ENCODE results near the gene RAB9A.
A peak's percentile ranks its signal among the peaks of the same experiment; 100 is the strongest.
"Not testable (repeated sequence)": the region's sequence is repeated elsewhere in the genome, so short reads cannot be mapped to it uniquely, and the experiment has no call there.

Gene RAB9A, protein sequence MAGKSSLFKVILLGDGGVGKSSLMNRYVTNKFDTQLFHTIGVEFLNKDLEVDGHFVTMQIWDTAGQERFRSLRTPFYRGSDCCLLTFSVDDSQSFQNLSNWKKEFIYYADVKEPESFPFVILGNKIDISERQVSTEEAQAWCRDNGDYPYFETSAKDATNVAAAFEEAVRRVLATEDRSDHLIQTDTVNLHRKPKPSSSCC

DNA sequence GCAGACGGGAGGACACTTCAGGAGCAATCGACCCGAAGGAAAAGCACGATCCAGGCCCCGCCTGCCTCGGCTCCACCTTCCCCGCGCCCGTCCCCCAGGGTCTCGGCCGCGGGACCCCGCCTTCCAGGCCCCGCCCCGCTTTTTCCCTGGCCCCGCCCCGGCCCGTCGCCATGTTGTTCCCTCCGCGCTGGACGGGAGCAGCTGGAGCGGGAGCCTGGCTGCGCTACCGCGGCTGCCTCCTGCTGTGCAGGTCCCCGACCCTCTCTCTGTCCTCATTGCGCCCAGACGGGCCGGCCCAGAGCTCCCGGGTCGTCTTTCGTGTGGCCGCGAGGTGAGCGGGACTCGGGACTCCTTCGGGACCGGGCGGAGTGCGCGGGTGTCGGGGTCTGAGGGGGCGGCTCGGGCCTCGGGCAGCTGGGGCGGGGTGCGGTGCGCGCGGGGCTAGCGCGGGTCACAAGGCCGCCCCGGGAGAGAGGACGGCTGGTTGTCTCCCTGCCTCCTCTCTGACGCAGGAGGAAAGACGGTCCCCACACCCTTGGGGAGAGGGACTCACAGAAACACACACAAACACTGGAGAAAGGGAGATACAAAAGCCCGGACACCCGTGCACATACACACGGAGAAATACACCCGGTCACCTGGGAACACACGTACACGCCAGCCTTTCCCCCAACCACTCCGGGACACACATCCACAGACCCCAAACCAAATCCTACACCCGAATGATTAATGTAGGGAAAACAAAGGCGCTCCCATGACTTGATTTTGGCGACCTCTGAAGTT is at the start of gene RAB9A:
RAB9A (plus strand) TSS at position 171 of the 783 bp plus-strand sequence. CDS start 19,619 bp downstream, outside the sequence.
- DNase-seq = peak; percentile 46 to 76 (median 62)

DNA sequence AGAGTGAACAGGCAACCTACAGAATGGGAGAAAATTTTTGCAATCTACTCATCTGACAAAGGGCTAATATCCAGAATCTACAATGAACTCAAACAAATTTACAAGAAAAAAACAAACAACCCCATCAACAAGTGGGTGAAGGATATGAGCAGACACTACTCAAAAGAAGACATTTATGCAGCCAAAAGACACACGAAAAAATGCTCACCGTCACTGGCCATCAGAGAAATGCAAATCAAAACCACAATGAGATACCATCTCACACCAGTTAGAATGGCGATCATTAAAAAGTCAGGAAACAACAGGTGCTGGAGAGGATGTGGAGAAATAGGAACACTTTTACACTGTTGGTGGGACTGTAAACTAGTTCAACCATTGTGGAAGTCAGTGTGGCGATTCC is 47.2 kb upstream of the RAB9A start:
- not testable (repeated sequence) for DNase-seq

DNA sequence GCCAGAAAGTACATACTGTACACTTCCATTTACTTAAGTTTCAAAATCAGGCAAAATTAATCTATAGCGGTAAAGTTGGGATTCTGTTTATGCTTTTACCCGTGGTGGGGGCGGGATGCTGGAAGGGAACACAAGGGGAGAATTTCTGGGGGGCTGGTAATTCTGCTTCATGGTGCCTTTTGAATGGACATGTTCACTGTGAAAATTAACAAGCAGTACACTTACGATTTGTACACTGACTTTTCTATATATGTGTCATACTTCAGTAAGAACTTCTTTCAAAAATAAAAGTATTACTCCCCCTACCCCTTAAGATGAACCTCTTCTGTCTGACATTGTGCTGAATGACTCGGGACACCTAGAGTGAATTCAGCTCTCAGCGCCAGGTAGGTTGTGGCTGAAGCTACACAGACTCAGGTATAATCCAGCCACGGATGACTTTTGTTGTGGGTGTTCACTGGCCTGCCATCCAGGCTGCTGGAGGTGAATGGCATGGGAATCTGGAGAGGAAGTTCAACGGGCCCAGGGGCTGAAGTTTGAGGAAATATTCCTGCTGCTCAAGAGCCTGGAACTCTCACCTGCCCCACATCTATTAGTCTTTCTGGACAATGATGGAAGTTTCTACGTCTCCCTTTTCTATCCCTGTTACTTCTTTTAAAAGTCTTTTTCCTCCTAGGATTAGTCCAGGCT is 43.3 kb upstream of the RAB9A start:
- DNase-seq = no peak

DNA sequence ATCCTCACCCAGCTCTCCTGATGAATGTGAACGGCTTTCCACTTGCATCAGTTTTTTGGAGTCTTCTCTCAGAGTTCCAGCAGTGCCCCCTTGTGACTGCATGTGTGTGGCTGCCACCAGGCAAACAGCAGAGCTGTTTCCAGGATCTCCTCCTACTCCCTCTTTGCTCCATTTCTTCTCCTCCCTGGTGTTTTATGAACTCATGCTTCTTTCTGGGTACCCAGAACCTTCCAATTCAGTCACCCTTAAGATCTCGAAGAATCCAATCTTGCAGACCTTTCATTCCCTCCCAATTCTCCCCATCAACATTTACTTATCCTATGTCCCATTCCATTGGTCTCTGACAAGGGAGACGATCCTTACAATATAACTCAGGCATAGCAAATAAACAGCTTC is 42.8 kb upstream of the RAB9A start:
- DNase-seq = peak in 1 of 4 experiments; percentile 19

DNA sequence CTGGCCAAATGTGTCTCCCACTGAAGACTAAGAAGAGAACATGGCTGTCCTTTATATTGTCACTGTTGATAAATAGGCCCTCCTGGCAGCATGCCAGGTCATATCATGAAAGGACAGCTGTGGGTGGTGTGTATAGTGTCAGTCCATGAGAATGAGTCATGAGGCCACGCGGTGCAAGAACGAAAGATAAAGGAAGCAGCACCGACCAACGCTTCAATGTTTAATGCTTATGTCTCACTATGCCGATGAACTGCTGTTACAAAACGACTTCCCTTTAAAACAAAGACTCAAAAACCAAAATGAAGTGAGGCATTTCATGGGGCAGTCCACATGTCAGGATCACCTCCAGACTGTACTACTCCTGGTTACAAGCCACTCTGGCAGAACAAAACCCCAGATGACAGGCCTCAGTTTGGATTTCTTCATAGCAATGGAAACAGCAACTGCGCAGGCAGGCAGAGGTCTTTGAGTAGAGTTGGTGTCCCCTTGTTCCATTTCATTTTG is 41.2 kb upstream of the RAB9A start:
- no peak for DNase-seq

DNA sequence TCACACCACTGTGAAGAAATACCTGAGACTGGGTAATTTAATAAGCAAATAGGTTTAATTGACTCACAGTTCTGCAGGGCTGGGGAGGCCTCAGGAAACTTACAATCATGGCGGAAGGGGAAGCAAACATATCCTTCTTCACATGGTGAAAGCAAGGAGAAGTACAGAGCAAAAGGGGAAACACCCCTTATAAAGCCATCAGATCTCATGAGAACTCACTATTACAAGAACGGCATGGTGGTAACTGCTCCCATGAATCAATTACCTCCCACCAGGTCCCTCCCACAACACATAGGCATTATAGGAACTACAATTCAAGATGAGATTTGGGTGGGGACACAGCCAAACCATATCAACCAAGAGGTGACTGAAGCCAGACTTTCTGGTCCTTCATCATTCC is 40.6 kb upstream of the RAB9A start:
- DNase-seq = not testable (repeated sequence)

DNA sequence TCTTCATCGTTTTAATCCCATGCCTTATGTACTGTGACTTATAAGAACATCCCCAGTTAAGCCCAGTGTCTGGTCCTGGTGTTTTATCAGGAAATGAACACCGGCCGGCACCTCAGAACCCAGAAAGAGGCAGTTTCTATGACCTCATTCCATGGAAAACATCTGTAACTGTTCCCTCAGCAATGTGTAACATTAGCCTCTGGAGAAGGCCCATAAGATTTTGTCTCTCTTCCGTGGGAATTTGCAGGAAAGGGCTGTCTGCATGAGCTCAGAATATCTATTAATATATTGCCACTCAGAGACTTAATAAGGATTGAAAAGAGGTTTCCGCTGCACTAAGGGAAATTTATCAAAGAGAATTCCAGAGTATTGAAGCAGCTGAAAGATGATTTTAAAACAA is 39.1 kb upstream of the RAB9A start:
- DNase-seq = no peak

DNA sequence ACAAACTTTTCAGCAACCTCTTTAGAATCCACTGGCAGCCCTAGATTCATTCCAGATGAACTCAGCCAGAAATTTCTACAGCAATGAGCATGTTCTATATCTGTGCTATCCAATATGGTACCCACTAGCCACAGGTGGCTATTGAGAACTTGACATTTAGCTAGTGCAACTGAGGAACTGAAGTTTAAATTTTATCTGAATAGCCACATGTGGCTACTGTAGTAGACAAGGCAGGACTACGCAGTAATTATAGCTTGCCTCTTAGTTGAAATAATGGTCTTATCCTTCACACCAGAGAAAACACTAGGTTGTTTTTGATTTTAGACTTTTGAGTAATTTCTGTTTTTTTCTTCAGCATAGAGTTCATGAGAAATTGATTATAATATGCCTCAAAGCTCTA is 38.6 kb upstream of the RAB9A start:
- DNase-seq = no peak

DNA sequence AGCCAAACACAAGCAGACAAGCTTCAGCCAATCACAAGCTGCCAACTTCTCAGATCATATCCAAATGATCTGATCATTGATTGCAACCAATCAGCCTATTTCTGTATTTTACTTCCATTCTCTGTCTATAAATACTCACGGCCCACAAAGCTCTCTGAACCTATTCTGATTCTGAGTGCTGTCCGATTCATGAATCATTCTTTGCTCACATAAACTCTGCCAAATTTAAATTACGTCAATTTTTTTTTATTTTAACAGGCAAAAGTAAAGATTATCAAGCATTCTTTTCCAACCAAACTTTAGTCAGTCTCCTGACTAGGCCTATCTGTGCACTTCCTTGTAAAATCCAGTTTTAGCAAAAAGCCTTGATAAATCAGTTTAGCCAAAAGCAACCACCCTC is 37.8 kb upstream of the RAB9A start:
- DNase-seq = no peak

DNA sequence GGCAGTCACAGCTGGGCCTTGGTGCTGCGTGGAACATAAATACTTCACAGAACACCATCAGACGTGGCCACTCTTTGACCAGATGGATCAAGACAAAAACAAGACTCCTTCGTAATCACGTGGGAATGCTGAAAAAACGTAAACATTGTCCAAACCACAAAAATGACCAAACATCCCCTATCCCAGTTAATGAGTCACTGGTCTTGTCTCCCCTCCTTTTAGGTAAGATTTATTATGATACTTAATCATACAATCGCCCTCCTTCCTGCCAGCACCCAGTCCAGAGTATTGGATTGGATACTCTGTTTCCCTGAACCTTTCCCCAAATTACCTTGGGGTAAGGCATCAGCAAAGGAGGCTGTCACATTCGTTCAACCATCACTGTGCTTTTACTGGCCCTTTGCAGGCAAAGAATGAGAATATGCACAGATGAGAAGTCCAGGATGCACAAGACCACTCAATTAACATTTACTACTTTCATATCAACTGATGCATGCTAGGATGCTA is 36.6 kb upstream of the RAB9A start:
- DNase-seq = no peak

DNA sequence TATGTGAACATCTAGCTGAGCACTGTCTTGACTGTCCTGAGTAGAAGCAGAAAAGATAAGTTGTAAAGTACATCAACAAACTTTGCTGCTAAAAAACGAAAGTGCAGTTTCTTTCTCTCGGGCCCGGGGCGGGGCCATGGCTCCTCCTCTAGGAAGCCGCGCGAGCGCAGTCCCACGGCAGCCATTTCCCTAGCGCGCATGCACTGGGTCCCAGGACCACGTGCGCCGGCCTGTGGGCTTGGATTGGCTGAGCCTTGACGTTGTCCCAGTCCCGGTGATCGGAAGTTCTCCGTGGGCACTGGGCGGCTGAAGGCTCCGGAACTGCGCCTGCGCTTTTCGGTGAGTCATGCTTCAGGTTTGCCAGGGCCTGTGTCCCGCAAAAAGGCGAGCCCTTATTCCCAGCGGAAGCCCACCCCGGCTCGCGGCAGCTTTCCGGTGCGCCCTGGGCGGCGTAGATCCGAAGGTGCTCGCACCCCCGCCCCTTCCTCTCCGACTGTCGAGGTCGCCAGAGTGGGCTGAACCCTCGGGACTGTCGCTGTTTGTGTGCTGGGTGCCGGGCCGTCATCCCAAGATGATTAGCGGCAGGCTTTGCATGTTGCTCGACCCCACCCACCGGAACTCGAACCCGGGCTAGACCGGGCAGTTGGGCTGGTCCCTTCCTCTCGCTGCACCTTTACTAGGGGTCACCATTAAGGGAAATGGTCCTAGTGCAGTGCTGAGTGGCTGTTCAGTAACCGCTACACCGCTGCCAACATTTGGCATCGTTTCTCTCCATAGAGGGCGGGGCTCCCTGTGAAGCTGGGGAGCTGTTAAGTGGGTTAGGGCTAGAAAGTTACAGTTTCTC is 35.9 kb upstream of the RAB9A start, which contains the start of gene TCEANC:
TCEANC (plus strand) TSS at position 292 of the 844 bp plus-strand sequence. CDS start 9,368 bp downstream, outside the sequence.
- DNase-seq = peak; percentile 73 to 95 (median 85)

DNA sequence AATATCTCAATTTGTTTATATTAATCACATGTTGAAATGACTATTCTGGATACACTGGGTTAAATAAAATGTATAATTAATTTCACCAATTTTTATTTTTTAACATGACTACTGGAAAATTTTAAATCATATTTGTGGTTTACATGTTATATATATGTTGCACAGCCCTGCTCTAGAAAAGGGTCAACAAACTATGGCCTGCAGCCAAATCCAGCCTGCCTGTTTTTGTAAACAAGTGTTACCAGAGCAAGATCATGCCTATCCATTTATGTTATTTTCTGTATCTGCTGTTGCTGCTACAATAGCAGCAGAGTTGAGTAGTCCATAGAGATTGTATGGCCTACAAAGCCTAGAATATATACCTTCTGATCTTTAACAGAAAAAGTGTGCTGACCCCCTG is 34.8 kb upstream of the RAB9A start:
- DNase-seq = no peak

DNA sequence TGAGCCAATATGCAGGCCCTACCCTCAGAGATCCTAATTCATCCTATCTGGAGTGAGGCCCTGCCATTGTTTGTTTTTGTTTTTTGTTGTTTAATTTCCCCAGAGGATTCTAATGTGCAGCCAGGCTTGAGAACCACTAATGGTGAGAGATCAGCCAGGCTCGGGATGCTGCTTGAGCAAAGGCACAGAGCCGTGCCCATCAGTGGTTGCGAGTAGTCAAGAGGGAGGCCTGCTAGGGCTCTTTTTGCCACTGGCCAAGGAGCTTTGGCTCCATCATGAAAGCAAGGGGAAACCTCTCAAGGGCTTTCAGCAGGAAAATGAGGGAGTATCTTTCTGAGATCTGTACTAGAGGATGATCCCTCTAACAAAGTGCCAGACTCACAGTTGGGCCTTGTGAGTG is 33.3 kb upstream of the RAB9A start:
- DNase-seq = no peak

DNA sequence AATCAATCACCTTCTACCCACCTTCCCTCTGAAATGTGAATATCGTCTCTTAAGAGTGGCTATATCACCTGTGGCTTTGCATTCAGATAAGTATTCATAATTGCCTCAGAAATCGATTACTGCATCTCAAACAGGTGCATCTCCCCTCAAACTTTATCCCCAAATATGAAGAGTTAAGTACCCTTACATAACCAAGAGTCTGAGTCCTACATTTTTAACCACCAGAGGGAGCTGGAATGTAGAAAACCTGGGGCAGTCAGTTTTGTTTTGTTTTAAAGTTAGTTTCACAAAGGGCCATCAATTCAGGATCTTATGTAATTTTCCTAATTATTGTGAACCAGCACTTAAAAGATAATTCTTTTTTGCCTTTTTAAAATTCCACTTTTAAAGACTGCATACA is 30.3 kb upstream of the RAB9A start:
- DNase-seq = no peak

DNA sequence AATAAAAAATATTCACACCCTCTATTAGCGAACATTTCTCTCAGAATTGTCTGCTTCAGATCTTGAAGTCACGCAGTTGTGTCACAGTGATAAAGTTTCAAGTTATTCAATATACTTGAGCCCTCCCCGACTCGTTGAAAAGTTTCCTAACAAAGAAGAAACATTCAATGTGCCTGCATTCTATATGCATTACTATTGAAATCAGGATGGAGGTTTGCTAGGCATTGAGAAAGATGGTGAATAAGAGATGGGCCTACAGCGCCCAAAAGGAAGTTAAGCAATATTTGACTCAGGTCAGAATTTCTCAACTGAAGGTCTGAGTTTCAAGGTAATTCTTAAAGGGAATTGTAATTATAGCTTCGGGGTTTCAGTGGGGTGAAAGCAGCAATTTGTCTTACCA is 29.9 kb upstream of the RAB9A start:
- no peak for DNase-seq

DNA sequence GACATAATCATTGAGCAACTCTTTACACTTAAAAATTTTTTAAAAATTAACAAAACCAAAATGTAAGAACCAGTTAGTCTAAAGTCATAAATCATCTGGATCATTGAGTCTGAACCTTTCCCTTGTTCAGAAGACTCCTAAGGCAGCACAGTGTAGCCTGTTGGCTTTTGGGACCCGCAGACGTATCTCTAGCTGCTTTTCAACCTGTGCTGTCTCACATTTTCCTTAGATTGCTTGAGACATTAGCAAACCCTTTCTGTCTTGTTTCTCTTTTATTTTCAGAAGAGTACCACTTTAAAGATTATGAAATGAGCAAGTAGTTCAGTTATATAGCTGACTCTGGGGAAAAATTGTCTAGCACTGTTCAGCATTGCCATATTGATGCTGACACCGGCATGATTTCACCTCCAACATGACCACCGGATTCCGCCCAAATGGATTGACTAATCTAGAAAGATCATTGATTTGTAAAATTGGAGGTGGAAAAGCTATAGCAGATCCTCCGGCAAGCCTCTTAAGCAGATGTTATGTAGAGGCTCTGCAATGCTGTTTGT is 27.1 kb upstream of the RAB9A start:
- DNase-seq = no peak

DNA sequence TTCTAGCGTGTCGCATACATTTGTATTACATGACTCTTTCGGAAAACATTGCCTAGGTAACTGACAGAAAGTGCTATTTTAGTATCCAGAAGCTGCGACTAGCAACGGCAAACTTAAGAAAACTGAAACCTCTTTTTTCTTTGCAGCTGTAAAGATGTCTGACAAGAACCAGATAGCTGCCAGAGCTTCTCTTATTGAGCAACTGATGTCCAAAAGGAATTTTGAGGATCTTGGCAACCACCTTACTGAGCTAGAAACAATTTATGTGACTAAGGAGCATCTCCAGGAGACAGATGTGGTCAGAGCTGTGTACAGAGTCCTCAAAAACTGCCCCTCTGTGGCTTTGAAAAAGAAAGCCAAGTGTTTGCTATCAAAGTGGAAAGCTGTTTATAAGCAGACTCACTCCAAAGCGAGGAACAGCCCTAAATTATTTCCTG is 26.6 kb upstream of the RAB9A start:
- DNase-seq = no peak

DNA sequence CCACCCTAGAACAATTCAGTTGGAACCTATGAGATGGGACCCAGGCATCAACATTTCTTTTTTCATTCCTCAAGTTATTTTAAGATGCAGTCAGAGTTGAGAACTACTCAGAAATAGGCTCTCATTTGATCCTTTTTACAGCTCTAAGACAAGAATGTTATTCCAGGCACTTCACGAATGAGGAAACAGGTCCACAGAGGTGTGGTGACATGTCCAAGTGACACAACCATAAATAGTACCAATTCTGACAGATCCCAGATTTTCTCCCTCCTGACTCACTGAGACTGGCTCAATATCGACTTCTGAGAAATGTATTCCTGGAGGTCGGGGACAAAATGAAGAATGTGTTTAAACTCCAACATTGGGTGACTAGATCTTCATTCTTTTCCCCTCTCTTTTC is 24.9 kb upstream of the RAB9A start:
- DNase-seq = no peak

DNA sequence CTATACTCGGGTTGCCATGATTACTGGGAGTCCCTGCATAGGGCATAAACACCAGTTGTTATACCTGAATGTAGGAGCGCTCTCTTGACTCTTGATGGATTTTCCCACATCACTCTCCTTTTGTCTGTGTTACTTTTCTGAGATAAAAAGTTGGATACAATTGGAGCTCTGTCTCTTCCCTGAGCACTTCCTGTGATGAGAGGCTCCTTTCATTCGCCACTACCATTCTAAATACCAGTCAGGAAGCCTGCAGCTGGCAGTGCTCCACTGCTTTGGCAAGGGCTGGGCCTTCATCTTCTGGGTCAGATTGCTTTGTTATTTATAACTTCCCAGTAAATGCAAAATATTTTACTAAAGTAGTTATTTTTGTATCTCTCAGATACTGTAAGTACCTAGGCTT is 22.1 kb upstream of the RAB9A start:
- no peak for DNase-seq

DNA sequence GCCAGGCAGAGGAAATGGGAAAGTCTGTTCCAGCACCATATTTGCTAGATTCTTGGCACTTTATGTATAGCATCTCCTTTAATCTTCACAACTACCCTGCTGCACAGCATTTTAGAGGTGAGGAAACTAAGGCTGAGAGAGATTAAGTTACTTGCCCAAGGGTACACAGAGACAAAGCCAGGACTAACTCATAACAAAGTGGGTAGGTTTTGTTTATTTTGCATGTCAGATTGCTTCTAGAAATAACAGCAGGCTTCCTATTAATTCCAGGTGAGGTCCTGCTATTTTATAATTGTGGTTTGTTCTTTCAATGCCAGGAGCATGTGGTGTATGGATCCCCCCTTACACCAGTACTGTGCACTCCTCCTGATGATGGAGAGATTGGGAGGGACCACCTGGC is 21.0 kb upstream of the RAB9A start:
- no peak for DNase-seq

DNA sequence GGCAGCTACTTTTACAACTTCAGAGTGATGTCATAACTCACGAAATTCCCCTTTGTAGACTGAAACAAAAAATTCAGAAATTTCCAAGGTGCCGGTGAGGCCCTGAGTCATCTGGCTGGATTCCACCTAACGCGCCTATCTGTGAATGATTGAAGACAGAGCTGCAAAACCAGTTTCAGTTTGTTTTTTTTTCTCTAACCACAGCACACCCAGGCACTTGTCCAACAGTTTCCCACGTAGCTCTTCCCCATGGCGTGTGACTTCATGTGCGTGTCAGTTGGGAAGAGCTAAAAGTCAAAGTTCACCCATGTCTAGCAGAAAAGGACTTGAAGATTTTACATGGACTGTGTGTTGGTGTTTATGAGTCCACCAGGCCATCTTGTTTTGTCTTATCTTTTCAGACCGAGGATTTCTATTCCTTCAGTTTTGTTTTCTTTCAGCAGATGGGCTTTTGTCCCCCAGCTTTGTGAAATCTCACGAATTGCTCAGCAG is 19.6 kb upstream of the RAB9A start:
- no peak for DNase-seq

DNA sequence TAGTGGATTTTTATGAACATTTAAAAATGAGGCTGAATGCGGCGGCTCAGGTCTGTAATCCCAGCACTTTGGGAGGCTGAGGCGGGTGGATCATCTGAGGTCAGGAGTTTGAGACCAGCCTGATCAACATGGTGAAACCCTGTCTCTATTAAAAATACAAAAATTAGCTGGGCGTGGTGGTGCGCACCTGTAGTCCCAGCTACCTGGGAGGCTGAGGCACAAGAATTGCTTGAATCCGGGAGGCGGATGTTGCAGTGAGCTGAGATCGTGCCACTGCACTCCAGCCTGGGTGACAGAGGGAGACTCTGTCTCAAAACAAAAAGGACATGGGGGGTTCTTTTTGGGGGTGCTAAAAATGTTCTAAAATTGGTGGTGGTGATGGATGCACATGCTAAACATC is 19.2 kb upstream of the RAB9A start:
- not testable (repeated sequence) for DNase-seq

Measured in activated naive CD4-positive, alpha-beta T cell (primary cell).